Endodermal cell (in vitro differentiated cells): ENCODE results near the gene MGME1. TPM values are rescaled to one million over a fixed set of nuclear protein-coding genes. Genes with fewer than 3 reads are reported as not detected.
A peak's percentile ranks its signal among the peaks of the same experiment; 100 is the strongest.

Source experiments
- DNase-seq: peaks from one replicate; pipeline ENCODE4 v3.0.0-alpha.2; 2017
- H3K27ac ChIP-seq: 2 replicates; pipeline ENCODE4 v1.5.1; 2013; ENCODE audit warnings: mild to moderate bottlenecking, low read depth, low read length, moderate library complexity
- H3K27me3 ChIP-seq: 2 replicates; pipeline ENCODE4 v1.6.1; 2013; ENCODE audit warnings: mild to moderate bottlenecking, low read length, moderate library complexity; ENCODE audit not compliant: insufficient read depth, control insufficient read depth, poor library complexity, severe bottlenecking
- H3K36me3 ChIP-seq: 2 replicates; pipeline ENCODE4 v1.7.0; 2013; ENCODE audit warnings: mild to moderate bottlenecking, low read length, moderate library complexity; ENCODE audit not compliant: control insufficient read depth, insufficient read depth
- H3K4me1 ChIP-seq: one replicate; pipeline ENCODE4 v1.7.0; 2013; ENCODE audit warnings: low read length; ENCODE audit not compliant: control insufficient read depth, insufficient read depth
- H3K4me3 ChIP-seq: 2 replicates; pipeline ENCODE4 v1.5.1; 2013; ENCODE audit warnings: mild to moderate bottlenecking, low read length, moderate library complexity
- H3K9ac ChIP-seq: 2 replicates; pipeline ENCODE4 v1.6.1; 2013; ENCODE audit warnings: mild to moderate bottlenecking, low read length, moderate library complexity; ENCODE audit not compliant: poor library complexity, severe bottlenecking; ENCODE audit errors: extremely low read depth
- H3K9me3 ChIP-seq: 2 replicates; pipeline ENCODE4 v1.6.1; 2013; ENCODE audit warnings: mild to moderate bottlenecking, low read length, moderate library complexity; ENCODE audit not compliant: control insufficient read depth
- H3K27ac Mint-ChIP-seq: 2 replicates; pipeline ENCODE4 v1.8.0; 2020; ENCODE audit warnings: mixed read lengths
- H3K27me3 Mint-ChIP-seq: 2 replicates; pipeline ENCODE4 v1.8.0; 2021; ENCODE audit warnings: mild to moderate bottlenecking, mixed read lengths; ENCODE audit not compliant: insufficient read depth
- H3K36me3 Mint-ChIP-seq: 2 replicates; pipeline ENCODE4 v1.8.0; 2020; ENCODE audit warnings: low read depth, mixed read lengths
- H3K4me1 Mint-ChIP-seq: 2 replicates; pipeline ENCODE4 v1.8.0; 2020; ENCODE audit warnings: mixed read lengths
- H3K4me3 Mint-ChIP-seq: 2 replicates; pipeline ENCODE4 v1.8.0; 2020; ENCODE audit warnings: mild to moderate bottlenecking, moderate library complexity, mixed read lengths
- H3K9me3 Mint-ChIP-seq: 2 replicates; pipeline ENCODE4 v1.8.0; 2020; ENCODE audit warnings: mild to moderate bottlenecking, mixed read lengths
- CTCF ChIP-seq: fragments of 200-600 bp; sonication (generic); conservative IDR thresholded peaks from 2 replicates; pipeline ENCODE4 v1.5.0; 2021; ENCODE audit warnings: antibody characterized with exemption, mild to moderate bottlenecking
- WGBS, 2 experiments: methylation state at CpG; one replicate each; pipeline versions ENCODE4 v1.1.5 to v1.1.7; 2013; ENCODE audit warnings: missing lambda C conversion rate in 2 of 2, mixed read lengths in 1 of 2; ENCODE audit not compliant: insufficient coverage in 1 of 2, insufficient read length in 1 of 2; 5-methylcytosine and 5-hydroxymethylcytosine counted together
- total RNA-seq, 2 donors: library from RNA; stranded (reverse); fragmentation: NEBNext Ultra II Directional in 1 of 2; extraction: Animal tissue kit (Norgen Biotek cat#: 25700) in 1 of 2; gene quantifications; 2 replicates in 1 of 2; 3 replicates in 1 of 2; pipeline ENCODE4 v1.2.1, GENCODE V29; 2021

Gene MGME1
- total RNA-seq, 2 donors from 2014 or later: 31.2 to 36.7 TPM

GRCh38 chr20:17925141-17925939, 43.5 kb upstream of the MGME1 start:
- DNase-seq: no peak
- 83 to 87% methylated on average over 4 to 11 of the region's 11 CpGs for WGBS, 2 experiments
- Mint-ChIP-seq H3K36me3 (no peaks in the 10 kb centered on the region), H3K4me1 (peaks cover 39% of the 10 kb centered on the region), H3K27me3 (no peaks in the 10 kb centered on the region), H3K4me3 (no peak overlapping the region), H3K27ac (peak overlapping the region; percentile 50), H3K9me3 (no peaks in the 10 kb centered on the region)
- Histone ChIP-seq H3K4me3 (no peak overlapping the region), H3K4me1 (peaks cover 11% of the 10 kb centered on the region), H3K36me3 (no peaks in the 10 kb centered on the region), H3K27me3 (no peaks in the 10 kb centered on the region), H3K27ac (no peak overlapping the region), H3K9ac (no peak overlapping the region), H3K9me3 (no peaks in the 10 kb centered on the region)
- no peak for TF ChIP-seq CTCF

- TF ChIP-seq CTCF: no peak
- Histone ChIP-seq H3K27ac (no peak overlapping the region), H3K4me3 (no peak overlapping the region), H3K9me3 (peaks cover under 1% of the 10 kb centered on the region), H3K36me3 (no peaks in the 10 kb centered on the region), H3K4me1 (peaks cover 11% of the 10 kb centered on the region), H3K27me3 (no peaks in the 10 kb centered on the region), H3K9ac (no peak overlapping the region)
- Mint-ChIP-seq H3K27ac (peak overlapping the region; percentile 50), H3K4me3 (no peak overlapping the region), H3K27me3 (no peaks in the 10 kb centered on the region), H3K9me3 (no peaks in the 10 kb centered on the region), H3K36me3 (no peaks in the 10 kb centered on the region), H3K4me1 (peaks cover 39% of the 10 kb centered on the region)
- no peak for DNase-seq
- WGBS, 2 experiments: 91% methylated on average over 1 of the region's 1 CpG; no CpG with 5 or more reads in 1 of the 2 experiments
Observed at GRCh38 chr20:17925940-17926300, 42.9 kb upstream of the MGME1 start.

GRCh38 chr20:17928211-17928611, 40.6 kb upstream of the MGME1 start:
- H3K27ac Mint-ChIP-seq: no peak overlapping the region
- H3K9ac ChIP-seq: no peak overlapping the region
- WGBS, 2 experiments: 88 to 94% methylated on average over 7 of the region's 7 CpGs
- peaks cover 3% of the 10 kb centered on the region for H3K27me3 Mint-ChIP-seq
- DNase-seq: no peak
- H3K27ac ChIP-seq: no peak overlapping the region
- no peaks in the 10 kb centered on the region for H3K36me3 Mint-ChIP-seq
- H3K9me3 Mint-ChIP-seq: peaks cover 5% of the 10 kb centered on the region
- no peak overlapping the region for H3K4me3 Mint-ChIP-seq
- H3K27me3 ChIP-seq: no peaks in the 10 kb centered on the region
- no peaks in the 10 kb centered on the region for H3K36me3 ChIP-seq
- peaks cover 39% of the 10 kb centered on the region for H3K4me1 Mint-ChIP-seq
- no peak for TF ChIP-seq CTCF
- H3K4me1 ChIP-seq: peaks cover 11% of the 10 kb centered on the region
- H3K4me3 ChIP-seq: no peak overlapping the region
- H3K9me3 ChIP-seq: peaks cover 6% of the 10 kb centered on the region
